Eye (tissue), 1 donor: ENCODE results near the gene NLRC5.
"Not testable (repeated sequence)": the region's sequence is repeated elsewhere in the genome, so short reads cannot be mapped to it uniquely, and the experiment has no call there.

Source experiments
- DNase-seq: peaks from one replicate; pipeline ENCODE4 v3.0.0-alpha.2; 2015

The NLRC5 gene

GRCh38 chr16:57001026-57001679 is 11.8 kb downstream of the NLRC5 start:
- no peak for DNase-seq

DNA sequence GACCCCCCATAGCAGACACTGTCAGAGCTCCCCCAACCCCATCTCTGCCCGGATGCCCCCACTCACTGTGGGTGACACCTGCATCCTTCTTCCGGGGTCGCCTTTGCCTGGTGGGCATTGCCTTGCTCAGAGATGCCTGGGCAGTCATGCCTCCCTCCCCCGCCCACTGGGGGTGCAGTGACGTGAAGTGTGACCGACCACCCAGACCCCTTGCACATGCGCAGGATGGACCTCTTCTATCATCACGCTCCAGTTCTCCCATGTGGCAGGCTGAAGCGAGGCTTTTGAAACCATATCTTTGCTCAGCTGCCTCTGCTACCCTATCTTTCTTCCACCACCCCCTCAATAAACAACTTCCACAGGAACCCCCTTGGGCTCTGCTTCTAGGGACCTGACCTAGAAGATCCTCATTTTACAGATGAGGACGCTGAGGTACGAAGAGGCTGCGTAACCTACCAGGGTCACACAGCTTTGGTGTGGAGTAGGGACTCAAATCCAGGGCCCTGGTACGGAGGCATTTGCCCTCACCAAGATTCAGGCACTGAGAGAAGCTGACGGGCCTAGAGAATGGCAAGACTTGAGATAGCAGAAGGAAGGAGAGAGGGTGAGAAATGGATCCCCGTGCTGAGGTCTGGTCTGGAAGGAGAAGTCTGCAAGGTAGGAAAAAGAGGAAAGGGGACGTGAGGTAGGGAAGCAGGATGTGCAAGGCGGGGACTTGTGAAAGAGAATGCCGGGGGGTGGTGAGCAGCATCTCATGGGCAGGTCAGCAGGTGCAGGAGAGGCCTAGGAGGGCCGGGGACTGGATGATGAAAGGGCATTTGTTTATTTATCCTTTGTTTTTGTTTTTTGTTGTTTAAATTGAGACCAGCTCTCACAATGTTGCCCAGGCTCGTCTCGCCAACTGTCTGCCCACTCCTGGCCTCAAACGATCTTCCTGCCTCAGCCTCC is 14.4 kb downstream of the NLRC5 start:
- DNase-seq = no peak

GRCh38 chr16:57004387-57005250 is 15.3 kb downstream of the NLRC5 start:
- no peak for DNase-seq

GRCh38 chr16:57005597-57005996 is 16.2 kb downstream of the NLRC5 start:
- not testable (repeated sequence) for DNase-seq

DNA sequence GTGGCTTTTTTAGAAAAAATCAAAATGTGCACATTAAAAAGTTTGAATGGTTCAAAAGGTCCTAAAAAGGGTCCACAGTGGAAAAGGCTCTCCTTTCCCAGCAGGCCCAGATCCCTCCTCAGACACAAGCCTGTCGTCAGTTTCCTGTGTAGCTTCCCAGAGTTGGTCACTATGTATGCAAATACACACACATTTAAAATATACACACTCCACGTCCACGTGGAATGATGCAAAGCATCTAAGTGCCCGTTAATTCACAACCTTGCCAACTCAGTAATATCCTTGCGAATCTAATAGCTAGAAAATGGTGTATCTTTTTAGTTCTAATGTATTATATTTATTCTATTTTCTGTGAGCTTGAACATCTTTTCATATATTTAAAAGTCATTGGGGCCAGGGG is 17.7 kb downstream of the NLRC5 start:
- no peak for DNase-seq

DNA sequence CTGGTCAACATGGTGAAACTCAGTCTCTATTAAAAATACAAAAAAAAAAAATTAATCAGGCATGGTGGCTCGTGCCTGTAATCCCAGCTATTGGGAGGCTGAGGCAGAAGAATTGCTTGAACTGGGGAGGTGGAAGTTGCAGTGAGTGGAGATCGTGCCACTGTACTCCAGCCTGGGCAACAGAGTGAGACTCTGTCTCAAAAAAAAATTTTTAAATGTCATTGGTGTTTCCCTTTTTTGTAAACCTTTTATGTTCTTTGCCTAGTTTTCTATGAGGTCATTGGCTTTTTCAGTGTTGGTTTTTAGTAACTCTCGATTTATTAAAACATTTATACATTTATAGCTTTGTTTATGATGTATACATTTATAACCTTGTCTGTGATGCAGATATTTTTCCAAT is 18.2 kb downstream of the NLRC5 start:
- DNase-seq = no peak

- no peak for DNase-seq
These were observed 19.1 kb downstream of the NLRC5 start for GRCh38 chr16:57008440-57008839.

DNA sequence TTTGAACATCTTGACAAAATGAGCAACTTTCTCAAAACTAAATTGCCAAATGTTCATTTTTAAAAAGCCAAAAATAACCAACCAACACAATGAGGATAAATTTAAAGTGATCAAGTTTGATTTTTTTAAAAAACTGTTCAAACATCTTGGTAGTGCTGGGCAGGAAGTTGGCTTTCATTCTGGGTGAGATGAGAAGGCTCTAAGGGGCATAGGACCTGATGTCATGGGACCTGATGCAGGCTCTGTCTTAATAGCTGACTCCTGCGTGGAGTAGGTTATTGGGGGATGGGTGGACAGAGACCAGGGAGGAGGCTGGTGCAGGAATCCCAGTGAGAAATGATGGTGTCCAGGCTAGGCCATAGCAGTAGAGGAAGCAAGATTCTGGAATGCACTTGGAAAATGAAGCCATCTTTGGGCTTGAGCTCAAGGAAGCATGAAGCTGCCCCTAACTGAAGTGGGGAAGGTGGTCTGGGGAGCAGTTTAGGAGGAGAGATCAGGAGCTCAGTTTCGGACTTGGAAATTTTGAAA is 20.4 kb downstream of the NLRC5 start:
- DNase-seq = no peak

DNA sequence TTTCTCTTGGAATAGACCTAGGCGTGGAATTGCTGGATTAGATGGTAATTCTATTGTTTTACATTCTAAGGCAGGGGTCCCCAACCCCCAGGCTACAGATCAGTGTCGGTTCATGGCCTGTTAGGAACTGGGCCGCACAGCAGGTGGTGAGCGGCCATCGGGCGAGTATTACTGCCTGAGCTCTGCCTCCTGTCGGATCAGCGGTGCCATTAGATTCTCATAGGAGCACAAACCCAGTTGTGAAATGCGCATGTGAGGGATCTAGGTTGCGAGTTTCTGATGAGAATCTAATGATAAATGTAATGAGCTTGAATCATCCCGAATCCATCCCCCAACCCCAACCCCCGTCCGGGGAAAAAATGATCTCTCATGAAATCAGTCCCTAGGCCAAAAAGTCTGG is 23.0 kb downstream of the NLRC5 start:
- DNase-seq = no peak

- DNase-seq = no peak
These were observed 23.9 kb downstream of the NLRC5 start for GRCh38 chr16:57013229-57013628.

GRCh38 chr16:57013902-57014301 is 24.5 kb downstream of the NLRC5 start:
- no peak for DNase-seq

DNA sequence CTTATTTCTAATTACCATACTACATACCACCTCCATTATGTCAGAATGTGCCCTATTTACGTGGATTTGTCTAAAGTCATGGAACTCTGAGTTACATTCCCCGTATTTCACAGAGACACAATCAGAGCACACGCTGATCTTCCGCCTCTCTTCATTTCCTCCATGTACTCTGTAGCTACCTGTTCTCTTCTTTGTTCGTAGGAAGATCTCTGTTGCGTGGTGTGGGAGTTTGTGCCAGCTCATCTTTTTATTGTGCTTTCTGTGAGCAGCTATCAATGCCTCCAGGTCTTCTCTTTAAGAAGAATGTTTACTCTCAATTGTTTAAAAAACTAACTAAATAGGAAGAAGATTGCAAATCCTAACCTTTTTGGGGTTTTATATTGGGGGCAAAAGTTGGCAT is 26.9 kb downstream of the NLRC5 start:
- DNase-seq = no peak

GRCh38 chr16:57016831-57017230 is 27.5 kb downstream of the NLRC5 start:
- DNase-seq = no peak

- no peak for DNase-seq
These were observed 27.9 kb downstream of the NLRC5 start for GRCh38 chr16:57017251-57017650.

- no peak for DNase-seq
These were observed 30.4 kb downstream of the NLRC5 start for GRCh38 chr16:57019746-57020145.

DNA sequence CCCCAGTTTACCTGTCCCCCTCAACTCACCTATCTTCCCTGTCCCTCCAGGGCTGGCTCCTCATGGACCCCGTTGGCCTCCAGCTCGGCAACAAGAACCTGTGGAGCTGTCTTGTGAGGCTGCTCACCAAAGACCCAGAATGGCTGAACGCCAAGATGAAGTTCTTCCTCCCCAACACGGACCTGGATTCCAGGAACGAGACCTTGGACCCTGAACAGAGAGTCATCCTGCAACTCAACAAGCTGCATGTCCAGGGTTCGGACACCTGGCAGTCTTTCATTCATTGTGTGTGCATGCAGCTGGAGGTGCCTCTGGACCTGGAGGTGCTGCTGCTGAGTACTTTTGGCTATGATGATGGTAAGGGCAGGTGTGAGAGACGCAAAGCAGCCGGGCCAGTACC is 31.3 kb downstream of the NLRC5 start:
- DNase-seq = no peak

DNA sequence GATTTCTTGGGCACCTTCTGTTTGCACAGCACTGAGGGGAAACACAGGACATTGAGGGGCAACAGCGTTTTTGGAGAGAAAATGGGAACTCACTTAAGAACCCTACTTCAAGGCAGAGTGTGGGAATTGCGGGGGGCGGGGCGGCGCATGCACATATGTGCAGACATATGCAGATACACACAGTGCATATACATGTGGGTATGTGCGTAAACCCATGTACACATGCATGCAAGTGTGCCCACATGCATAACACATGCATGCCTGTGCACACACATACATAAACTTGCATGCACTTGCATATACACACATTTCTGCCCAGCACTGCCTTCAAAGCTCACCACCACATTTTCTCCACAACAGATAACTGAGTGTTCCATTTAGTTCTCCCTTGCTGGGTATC is 32.4 kb downstream of the NLRC5 start:
- no peak for DNase-seq

DNA sequence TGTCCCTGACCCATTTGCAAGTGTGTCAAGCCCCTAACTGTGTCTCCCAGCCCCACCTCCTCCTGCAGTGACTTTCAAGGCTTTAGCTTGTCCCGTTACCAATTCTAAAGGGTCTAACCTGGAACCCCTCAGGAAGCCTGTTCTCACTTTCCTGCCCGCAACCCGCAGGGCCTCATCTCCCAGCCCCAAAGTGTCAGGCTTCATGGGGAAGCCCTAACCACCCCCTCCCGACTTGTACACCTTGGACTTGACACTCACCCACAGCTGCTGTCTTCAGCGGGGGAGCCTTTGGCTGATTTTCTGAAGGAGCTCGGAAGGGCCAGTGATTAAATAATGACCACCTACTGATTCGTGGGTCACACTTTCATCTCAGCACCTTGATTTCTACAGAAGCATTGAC is 33.1 kb downstream of the NLRC5 start:
- DNase-seq = no peak

- no peak for DNase-seq
These were observed 34.3 kb downstream of the NLRC5 start for GRCh38 chr16:57023541-57024249.

DNA sequence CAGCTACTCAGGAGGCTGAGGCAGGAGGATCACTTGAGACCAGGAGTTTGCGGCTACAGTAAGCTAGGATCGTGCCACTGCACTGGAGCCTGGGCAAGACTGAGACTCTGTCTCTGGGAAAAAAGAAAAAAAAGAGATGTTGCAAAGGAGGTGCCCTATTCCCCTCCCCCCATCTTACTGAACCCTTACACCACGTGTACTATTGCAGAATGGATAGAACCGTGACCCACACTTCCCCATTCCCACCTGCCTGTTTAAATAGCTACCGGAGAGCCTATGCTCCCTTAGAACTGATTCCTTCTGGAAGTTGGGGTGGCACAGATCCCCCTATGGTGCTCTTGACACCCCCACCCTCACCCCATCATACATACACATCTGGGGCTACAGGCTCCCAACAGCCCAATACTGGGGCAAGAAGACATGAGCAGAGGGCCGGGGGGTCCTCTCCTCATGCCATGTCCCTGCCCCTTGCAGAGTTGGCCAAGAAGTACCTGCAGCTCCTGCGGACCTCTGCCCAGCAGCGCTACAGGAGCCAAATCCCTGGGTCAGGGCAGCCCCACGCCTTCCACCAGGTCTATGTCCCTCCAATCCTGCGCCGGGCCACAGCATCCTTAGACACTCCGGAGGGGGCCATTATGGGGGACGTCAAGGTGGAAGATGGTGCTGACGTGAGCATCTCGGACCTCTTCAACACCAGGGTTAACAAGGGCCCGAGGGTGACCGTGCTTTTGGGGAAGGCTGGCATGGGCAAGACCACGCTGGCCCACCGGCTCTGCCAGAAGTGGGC is 35.7 kb downstream of the NLRC5 start:
- DNase-seq = no peak

GRCh38 chr16:57025941-57026777 is 36.8 kb downstream of the NLRC5 start:
- DNase-seq = no peak
